Fibroblast of gingiva (primary cell): ENCODE data around the gene UBE2J2.
"Not testable (repeated sequence)": the region's sequence is repeated elsewhere in the genome, so short reads cannot be mapped to it uniquely, and the experiment has no call there.

ENCODE experiments used
- DNase-seq: peaks from one replicate; pipeline ENCODE4 v3.0.0-alpha.2; 2011; ENCODE audit warnings: low read depth

The UBE2J2 gene

GRCh38 chr1:1273512-1274298, at the start of gene UBE2J2:
TSS of gene UBE2J2 (minus strand) at chr1:1273854. CDS start at chr1:1267992, 5,862 bp downstream.
- peak; percentile 94 for DNase-seq

GRCh38 chr1:1322952-1323351, 49.3 kb upstream of the UBE2J2 start:
- DNase-seq, result no peak

GRCh38 chr1:1322418-1322817, 48.8 kb upstream of the UBE2J2 start:
- no peak for DNase-seq

GRCh38 chr1:1321477-1321876, 47.8 kb upstream of the UBE2J2 start:
- DNase-seq, result no peak

- DNase-seq, result no peak
Observed at GRCh38 chr1:1320666-1321448, 47.2 kb upstream of the UBE2J2 start.

- no peak for DNase-seq
Observed at GRCh38 chr1:1319646-1319941, 45.9 kb upstream of the UBE2J2 start.

GRCh38 chr1:1318777-1319645, 45.4 kb upstream of the UBE2J2 start:
- DNase-seq, result no peak

GRCh38 chr1:1318131-1318652, 44.5 kb upstream of the UBE2J2 start:
- peak; percentile 96 for DNase-seq

GRCh38 chr1:1317420-1317819, 43.8 kb upstream of the UBE2J2 start:
- no peak for DNase-seq

GRCh38 chr1:1316199-1316598, 42.5 kb upstream of the UBE2J2 start:
- not testable (repeated sequence) for DNase-seq

- no peak for DNase-seq
Observed at GRCh38 chr1:1315435-1315954, 41.8 kb upstream of the UBE2J2 start.

GRCh38 chr1:1314678-1315335, 41.2 kb upstream of the UBE2J2 start:
- DNase-seq, result no peak

- DNase-seq, result no peak
Observed at GRCh38 chr1:1314237-1314586, 40.6 kb upstream of the UBE2J2 start.

GRCh38 chr1:1313500-1314236, 40.0 kb upstream of the UBE2J2 start:
- DNase-seq, result no peak

GRCh38 chr1:1312450-1313314, 39.0 kb upstream of the UBE2J2 start:
- no peak for DNase-seq

GRCh38 chr1:1311107-1312104, 37.8 kb upstream of the UBE2J2 start:
- DNase-seq, result no peak

- no peak for DNase-seq
Observed at GRCh38 chr1:1310476-1311053, 36.9 kb upstream of the UBE2J2 start.

GRCh38 chr1:1310109-1310385, 36.4 kb upstream of the UBE2J2 start:
- no peak for DNase-seq
